IMR-90 (cell line): ENCODE measurements around the gene VSIG10L. TPM values are rescaled to one million over a fixed set of nuclear protein-coding genes. Genes with fewer than 3 reads are reported as not detected.

Experiments used
- ATAC-seq: fragments of 200-7000 bp; cut with Tn5 transposase; 2 replicates; pipeline ENCODE4 v1.9.1; 2020; ENCODE audit warnings: low read depth, mild to moderate bottlenecking, moderate library complexity
- BruUV-seq: library from RNA; stranded (reverse); fragments of 400-500 nt; replicated peaks from 2 replicates; lab custom pipeline; 2021; lab: Mats Ljungman, UMichigan
- CTCF ChIA-PET: fragments of 300-600 bp; formaldehyde crosslinking; extraction: SDS; loops from one replicate; lab custom pipeline; 2021; ENCODE audit warnings: antibody characterized with exemption; lab: Yijun Ruan, JAX
- POLR2A ChIA-PET: fragments of 300-600 bp; sonication (Branson Sonifier 250); formaldehyde crosslinking; loops from one replicate; lab custom pipeline; 2022; ENCODE audit warnings: antibody characterized with exemption; ENCODE audit not compliant: unreplicated experiment; lab: Charles Lee
- DNase-seq: peaks from one replicate; pipeline ENCODE4 v3.0.0; 2013
- H2AFZ ChIP-seq: replicated peaks from 2 replicates; pipeline ENCODE3; 2013; ENCODE audit warnings: low read length, mild to moderate bottlenecking; ENCODE audit not compliant: poor library complexity
- H2AK5ac ChIP-seq: 2 replicates; pipeline ENCODE4 v1.6.1; 2013; ENCODE audit warnings: low read depth, low read length, inconsistent platforms
- H2AK9ac ChIP-seq: replicated peaks from 2 replicates; pipeline ENCODE3; 2013; ENCODE audit warnings: mild to moderate bottlenecking, low read depth, low read length, moderate library complexity; ENCODE audit not compliant: poor library complexity
- H2BK120ac ChIP-seq: 2 replicates; pipeline ENCODE4 v1.6.1; 2013; ENCODE audit warnings: low read depth, low read length, inconsistent platforms
- H2BK15ac ChIP-seq: 3 replicates; pipeline ENCODE4 v1.6.1; 2013; ENCODE audit warnings: low read depth, low read length, inconsistent platforms
- H2BK20ac ChIP-seq: 2 replicates; pipeline ENCODE4 v1.6.1; 2013; ENCODE audit warnings: low read depth, mild to moderate bottlenecking, inconsistent platforms, low read length, moderate library complexity
- H2BK5ac ChIP-seq: 2 replicates; pipeline ENCODE4 v1.6.1; 2013; ENCODE audit warnings: mild to moderate bottlenecking, low read depth, low read length, inconsistent platforms; ENCODE audit not compliant: poor library complexity, severe bottlenecking
- H3K14ac ChIP-seq: replicated peaks from 2 replicates; pipeline ENCODE4 v1.6.1; 2013; ENCODE audit warnings: low read depth, low read length, inconsistent platforms
- H3K18ac ChIP-seq: 2 replicates; pipeline ENCODE4 v1.6.1; 2013; ENCODE audit warnings: low read depth, low read length, control low read depth
- H3K23ac ChIP-seq: 2 replicates; pipeline ENCODE4 v1.6.1; 2013; ENCODE audit warnings: low read depth, low read length, inconsistent platforms
- H3K27ac ChIP-seq: 2 replicates; pipeline ENCODE4 v1.5.1; 2013; ENCODE audit warnings: mild to moderate bottlenecking, control low read depth, low read length; ENCODE audit not compliant: insufficient read depth
- H3K27me3 ChIP-seq: 2 replicates; pipeline ENCODE4 v1.6.1; 2013; ENCODE audit warnings: low read length; ENCODE audit not compliant: control insufficient read depth, insufficient read depth
- H3K36me3 ChIP-seq: 2 replicates; pipeline ENCODE4 v1.6.1; 2013; ENCODE audit warnings: low read length, mixed read lengths; ENCODE audit not compliant: control insufficient read depth, insufficient read depth
- H3K4ac ChIP-seq: 2 replicates; pipeline ENCODE4 v1.6.1; 2013; ENCODE audit warnings: low read depth, low read length, inconsistent platforms
- H3K4me1 ChIP-seq: 2 replicates; pipeline ENCODE4 v1.6.1; 2013; ENCODE audit warnings: low read length, mixed read lengths; ENCODE audit not compliant: control insufficient read depth, insufficient read depth
- H3K4me2 ChIP-seq: 2 replicates; pipeline ENCODE4 v1.6.1; 2013; ENCODE audit warnings: low read depth, mild to moderate bottlenecking, control low read depth, low read length, moderate library complexity
- H3K4me3 ChIP-seq: 2 replicates; pipeline ENCODE4 v1.5.1; 2013; ENCODE audit warnings: low read depth, mild to moderate bottlenecking, control low read depth, low read length, moderate library complexity; ENCODE audit not compliant: insufficient read depth
- H3K56ac ChIP-seq: 2 replicates; pipeline ENCODE4 v1.6.1; 2013; ENCODE audit warnings: low read length, inconsistent platforms; ENCODE audit not compliant: insufficient read depth; ENCODE audit errors: extremely low read depth
- H3K79me1 ChIP-seq, 2 experiments: 2 replicates each; pipeline ENCODE4 v1.6.1; 2013; ENCODE audit warnings: low read length in 2 of 2, inconsistent platforms in 1 of 2, low read depth in 1 of 2
- H3K9ac ChIP-seq: 2 replicates; pipeline ENCODE4 v1.6.1; 2013; ENCODE audit warnings: low read depth, low read length, control low read depth
- H3K9me1 ChIP-seq: 2 replicates; pipeline ENCODE4 v1.6.1; 2013; ENCODE audit warnings: low read length, inconsistent platforms; ENCODE audit not compliant: insufficient read depth
- H3K9me3 ChIP-seq: 2 replicates; pipeline ENCODE4 v1.6.1; 2013; ENCODE audit warnings: low read length; ENCODE audit not compliant: control insufficient read depth, insufficient read depth
- H4K20me1 ChIP-seq: 2 replicates; pipeline ENCODE4 v1.6.1; 2013; ENCODE audit warnings: low read length, inconsistent platforms; ENCODE audit not compliant: insufficient read depth
- H4K5ac ChIP-seq: 2 replicates; pipeline ENCODE4 v1.6.1; 2013; ENCODE audit warnings: mild to moderate bottlenecking, low read depth, low read length, control low read depth
- H4K8ac ChIP-seq, 2 experiments: 2 replicates each; pipeline ENCODE4 v1.6.1; 2013; ENCODE audit warnings: low read depth in 2 of 2, low read length in 2 of 2, control low read depth in 1 of 2, inconsistent platforms in 1 of 2
- H4K91ac ChIP-seq: 2 replicates; pipeline ENCODE4 v1.6.1; 2013; ENCODE audit warnings: low read depth, low read length, inconsistent platforms; ENCODE audit not compliant: insufficient read depth
- BHLHE40 ChIP-seq: fragments of 150-350 bp; IDR thresholded peaks from 2 replicates; pipeline ENCODE4 v1.6.1; 2016; ENCODE audit warnings: mild to moderate bottlenecking, low read depth, low read length
- CEBPB ChIP-seq: IDR thresholded peaks from 2 replicates; pipeline ENCODE4 v1.6.1; 2012; ENCODE audit warnings: low read depth, low read length, improper control_type of control experiment
- CHD1 ChIP-seq: IDR thresholded peaks from 2 replicates; pipeline ENCODE4 v1.6.1; 2012; ENCODE audit warnings: low read depth, low read length, improper control_type of control experiment
- CTCF ChIP-seq: conservative IDR thresholded peaks from 2 replicates; pipeline ENCODE4 v1.5.1; 2012; ENCODE audit warnings: mild to moderate bottlenecking, low read depth, low read length, improper control_type of control experiment
- FOS ChIP-seq: fragments of 150-350 bp; IDR thresholded peaks from 2 replicates; pipeline ENCODE4 v1.6.1; 2016; ENCODE audit warnings: low read depth, low read length
- MAFK ChIP-seq: IDR thresholded peaks from 2 replicates; pipeline ENCODE4 v1.6.1; 2012; ENCODE audit warnings: low read depth, low read length, improper control_type of control experiment
- MAZ ChIP-seq: IDR thresholded peaks from 2 replicates; pipeline ENCODE4 v1.6.1; 2012; ENCODE audit warnings: low read depth, mild to moderate bottlenecking, low read length, improper control_type of control experiment, moderate library complexity, borderline replicate concordance
- MXI1 ChIP-seq: IDR thresholded peaks from 2 replicates; pipeline ENCODE4 v1.6.1; 2012; ENCODE audit warnings: low read depth, mild to moderate bottlenecking, low read length, moderate library complexity, borderline replicate concordance
- NFE2L2 ChIP-seq: fragments of 150-350 bp; IDR thresholded peaks from 2 replicates; pipeline ENCODE4 v1.6.1; 2016; ENCODE audit warnings: low read depth, mild to moderate bottlenecking, low read length
- POLR2A ChIP-seq: IDR thresholded peaks from 2 replicates; pipeline ENCODE4 v1.6.1; 2012; ENCODE audit warnings: mild to moderate bottlenecking, low read depth, low read length
- RAD21 ChIP-seq: IDR thresholded peaks from 2 replicates; pipeline ENCODE4 v1.6.1; 2012; ENCODE audit warnings: low read length, improper control_type of control experiment
- RCOR1 ChIP-seq: IDR thresholded peaks from 2 replicates; pipeline ENCODE4 v1.6.1; 2012; ENCODE audit warnings: mild to moderate bottlenecking, low read length, improper control_type of control experiment; ENCODE audit not compliant: insufficient replicate concordance
- RFX5 ChIP-seq: IDR thresholded peaks from 2 replicates; pipeline ENCODE4 v1.8.0; 2012; ENCODE audit warnings: low read depth, mild to moderate bottlenecking, low read length, moderate library complexity
- SMC3 ChIP-seq: fragments of 150-350 bp; IDR thresholded peaks from 2 replicates; pipeline ENCODE4 v1.6.1; 2016; ENCODE audit warnings: low read depth, mild to moderate bottlenecking, antibody characterized with exemption, low read length, moderate library complexity
- USF2 ChIP-seq: fragments of 150-350 bp; IDR thresholded peaks from 2 replicates; pipeline ENCODE4 v1.6.1; 2017; ENCODE audit warnings: mild to moderate bottlenecking, antibody characterized with exemption, low read length, low read depth
- WGBS, 2 experiments: methylation state at CpG; one replicate each; pipeline versions ENCODE4 v1.1.5 to v1.1.7; 2013; ENCODE audit warnings: missing lambda C conversion rate in 2 of 2; ENCODE audit not compliant: insufficient read length in 1 of 2; ENCODE audit errors: extremely low coverage in 2 of 2; 5-methylcytosine and 5-hydroxymethylcytosine counted together
- dilution Hi-C: fragments of 300-500 bp; cut with HindIII; formaldehyde crosslinking; loops from one replicate; pipeline ENCODE4 v1.14.3; 2018; ENCODE audit warnings: low sequenced_read_pairs; ENCODE audit not compliant: unreplicated experiment
- in situ Hi-C: fragments of 300-500 bp; cut with MboI; formaldehyde crosslinking; loops from 3 replicates; pipeline ENCODE4 v1.14.3; 2019; ENCODE audit warnings: low sequenced_read_pairs, inconsistent platforms, mixed read lengths
- intact Hi-C: fragments of 100-400 bp; cut with micrococcal nuclease; formaldehyde crosslinking; loops from 2 replicates; pipeline ENCODE4 v1.10.0; 2022
- polyA plus RNA-seq, 3 experiments: library from polyadenylated mRNA; depleted of rRNA; stranded (reverse); fragments of >200 nt; gene quantifications; 2 replicates each; pipeline ENCODE4 v1.2.3, GENCODE V29; 2012; ENCODE audit warnings: low replicate concordance in 1 of 3
- total RNA-seq: library from RNA; depleted of rRNA; stranded (reverse); fragments of >200 nt; gene quantifications from 2 replicates; pipeline ENCODE4 v1.2.3, GENCODE V29; 2012

The VSIG10L gene
- total and polyA plus RNA-seq, 2 of the 4 experiments (the other 2 are of a cell fraction): 0.18 to 1.2 TPM

- no peaks in the 10 kb centered on the region for H4K20me1 ChIP-seq
- dilution Hi-C loops (no loop called here), intact Hi-C loops (no loop called here), in situ Hi-C loops (no loop called here)
- no peak overlapping the region for H2BK120ac ChIP-seq
- no peak overlapping the region for H3K14ac ChIP-seq
- H3K4me2 ChIP-seq: no peak overlapping the region
- H4K91ac ChIP-seq: no peak overlapping the region
- no peak overlapping the region for H3K56ac ChIP-seq
- no peak overlapping the region for H3K18ac ChIP-seq
- no peak overlapping the region for H3K4me3 ChIP-seq
- POLR2A ChIA-PET: no interaction called here
- H3K9me1 ChIP-seq: no peaks in the 10 kb centered on the region
- peaks cover 4% of the 10 kb centered on the region; the same call in 1 of the 2 replicates for H3K27me3 ChIP-seq
- H2BK15ac ChIP-seq: no peak overlapping the region
- H3K9me3 ChIP-seq: no peaks in the 10 kb centered on the region
- WGBS, 2 experiments: 88% methylated on average over 1 of the region's 3 CpGs; no CpG with 5 or more reads in 1 of the 2 experiments
- no peak overlapping the region for H2BK5ac ChIP-seq
- H3K27ac ChIP-seq: no peak overlapping the region
- CTCF ChIA-PET: no interaction called here
- TF ChIP-seq SMC3 (no peak), FOS (no peak), POLR2A (no peak), CHD1 (no peak), BHLHE40 (no peak), MXI1 (no peak), USF2 (no peak), RAD21 (no peak), RFX5 (no peak), MAFK (no peak), CTCF (no peak), CEBPB (no peak), NFE2L2 (no peak), MAZ (no peak), RCOR1 (no peak)
- H3K23ac ChIP-seq: no peak overlapping the region
- no peak overlapping the region for H4K8ac ChIP-seq
- DNase-seq: no peak
- no peak overlapping the region for H2AK5ac ChIP-seq
- no peak overlapping the region for H2AFZ ChIP-seq
- no peak overlapping the region for H4K5ac ChIP-seq
- no peak for ATAC-seq
- H3K36me3 ChIP-seq: no peaks in the 10 kb centered on the region
- BruUV-seq: no TSS peak
- H3K4me1 ChIP-seq: no peaks in the 10 kb centered on the region
- no peak overlapping the region for H3K4ac ChIP-seq
- no peak overlapping the region for H2BK20ac ChIP-seq
- no peak overlapping the region for H2AK9ac ChIP-seq
- no peak overlapping the region for H3K9ac ChIP-seq
- no peaks in the 10 kb centered on the region for H3K79me1 ChIP-seq
Observed at GRCh38 chr19:51331193-51331592, 10.7 kb downstream of the VSIG10L start.
